Fibroblast of mammary gland (primary cell): ENCODE results near the gene CYSRT1.

Source experiments
- DNase-seq: peaks from one replicate; pipeline ENCODE4 v3.0.0-alpha.2; 2010; ENCODE audit warnings: low read depth
- H3K4me3 ChIP-seq: 2 replicates; pipeline ENCODE4 v1.5.1; 2011; ENCODE audit warnings: low read depth, mild to moderate bottlenecking, low read length, moderate library complexity; ENCODE audit not compliant: control insufficient read depth
- CTCF ChIP-seq: conservative IDR thresholded peaks from 2 replicates; pipeline ENCODE4 v1.5.1; 2011; ENCODE audit warnings: low read depth, low read length, inconsistent platforms; ENCODE audit not compliant: control insufficient read depth, insufficient read depth

Gene CYSRT1

GRCh38 chr9:137200311-137201204 is 24.4 kb upstream of the CYSRT1 start, which contains the start of gene TPRN:
TPRN (minus strand) TSS chr9:137200741; CDS start chr9:137200711, 30 bp downstream.
- H3K4me3 ChIP-seq: peak within 1 kb of the TSS; percentile 63
- peak; percentile 99 for DNase-seq
- TF ChIP-seq CTCF: no peak

GRCh38 chr9:137201205-137201868 is 23.6 kb upstream of the CYSRT1 start:
- H3K4me3 ChIP-seq: peak overlapping the region; percentile 63
- no peak for TF ChIP-seq CTCF
- no peak for DNase-seq

- TF ChIP-seq CTCF: no peak
- no peak overlapping the region for H3K4me3 ChIP-seq
- DNase-seq: no peak
These were observed 22.0 kb upstream of the CYSRT1 start for GRCh38 chr9:137202966-137203365.

GRCh38 chr9:137204731-137205125 is 20.2 kb upstream of the CYSRT1 start:
- TF ChIP-seq CTCF: no peak
- H3K4me3 ChIP-seq: peak overlapping the region; percentile 90
- no peak for DNase-seq

GRCh38 chr9:137205126-137206069 is 19.6 kb upstream of the CYSRT1 start, which contains the start of the genes NDOR1 and TMEM203:
NDOR1 (plus strand) TSS chr9:137205700; CDS start chr9:137205778, 78 bp downstream.
TMEM203 (minus strand) TSS chr9:137205648; CDS start chr9:137205414, 234 bp downstream.
- H3K4me3 ChIP-seq: peak within 1 kb of the TSS; percentile 90
- no peak for TF ChIP-seq CTCF
- DNase-seq: peak; percentile 75

GRCh38 chr9:137206602-137207001 is 18.4 kb upstream of the CYSRT1 start:
- no peak for DNase-seq
- H3K4me3 ChIP-seq: peak overlapping the region; percentile 90
- TF ChIP-seq CTCF: no peak
